Measurements from ENCODE around the gene ARHGAP15. TPM values are rescaled to one million over a fixed set of nuclear protein-coding genes. Genes with fewer than 3 reads are reported as not detected.

The ARHGAP15 gene
- total RNA-seq, 1 donor from 2014 or later: not detected

- no peak for DNase-seq (ENCODE audit: low read depth, low spot score)
These were observed 487.2 kb downstream of the ARHGAP15 start for GRCh38 chr2:143616452-143616851.

- DNase-seq (ENCODE audit: low read depth, low spot score): no peak
These were observed 488.7 kb downstream of the ARHGAP15 start for GRCh38 chr2:143617803-143618415.

- no peak for DNase-seq (ENCODE audit: low read depth, low spot score)
These were observed 492.9 kb downstream of the ARHGAP15 start for GRCh38 chr2:143622106-143622505.

- no peak for DNase-seq (ENCODE audit: low read depth, low spot score)
These were observed 494.2 kb downstream of the ARHGAP15 start for GRCh38 chr2:143623231-143623908.

GRCh38 chr2:143623909-143624260 lies 494.7 kb downstream of the ARHGAP15 start:
- no peak for DNase-seq (ENCODE audit: low read depth, low spot score)

- no peak for DNase-seq (ENCODE audit: low read depth, low spot score)
These were observed 500.1 kb downstream of the ARHGAP15 start for GRCh38 chr2:143629340-143629739.

- DNase-seq (ENCODE audit: low read depth, low spot score): no peak
These were observed 503.6 kb downstream of the ARHGAP15 start for GRCh38 chr2:143632751-143633374.

- DNase-seq (ENCODE audit: low read depth, low spot score): no peak
These were observed 504.2 kb downstream of the ARHGAP15 start for GRCh38 chr2:143633419-143633818.

GRCh38 chr2:143635302-143635701 lies 506.1 kb downstream of the ARHGAP15 start:
- DNase-seq (ENCODE audit: low read depth, low spot score): no peak

GRCh38 chr2:143635936-143636335 lies 506.7 kb downstream of the ARHGAP15 start:
- no peak for DNase-seq (ENCODE audit: low read depth, low spot score)

GRCh38 chr2:143640826-143641225 lies 511.6 kb downstream of the ARHGAP15 start:
- no peak for DNase-seq (ENCODE audit: low read depth, low spot score)

GRCh38 chr2:143645921-143646645 lies 516.9 kb downstream of the ARHGAP15 start:
- DNase-seq (ENCODE audit: low read depth, low spot score): no peak

GRCh38 chr2:143649226-143649740 lies 520.1 kb downstream of the ARHGAP15 start:
- DNase-seq (ENCODE audit: low read depth, low spot score): no peak

- DNase-seq (ENCODE audit: low read depth, low spot score): no peak
These were observed 523.5 kb downstream of the ARHGAP15 start for GRCh38 chr2:143652692-143653091.

- no peak for DNase-seq (ENCODE audit: low read depth, low spot score)
These were observed 539.0 kb downstream of the ARHGAP15 start for GRCh38 chr2:143668234-143668633.

- no peak for DNase-seq (ENCODE audit: low read depth, low spot score)
These were observed 544.8 kb downstream of the ARHGAP15 start for GRCh38 chr2:143674051-143674450.

GRCh38 chr2:143675021-143675420 lies 545.8 kb downstream of the ARHGAP15 start:
- DNase-seq (ENCODE audit: low read depth, low spot score): no peak

GRCh38 chr2:143679617-143680016 lies 550.4 kb downstream of the ARHGAP15 start:
- DNase-seq (ENCODE audit: low read depth, low spot score): no peak

GRCh38 chr2:143680885-143681405 lies 551.7 kb downstream of the ARHGAP15 start:
- DNase-seq (ENCODE audit: low read depth, low spot score): no peak

GRCh38 chr2:143682436-143683055 lies 553.3 kb downstream of the ARHGAP15 start:
- DNase-seq (ENCODE audit: low read depth, low spot score): no peak

GRCh38 chr2:143683977-143684376 lies 554.8 kb downstream of the ARHGAP15 start:
- DNase-seq (ENCODE audit: low read depth, low spot score): no peak
